CD4-positive, alpha-beta T cell (primary cell): ENCODE data around the gene EDEM2. TPM values are rescaled to one million over a fixed set of nuclear protein-coding genes. Genes with fewer than 3 reads are reported as not detected.

Experiments used
- ATAC-seq: fragments of 200-7000 bp; cut with Tn5 transposase; one replicate; pipeline ENCODE4 v1.10.0; 2022; ENCODE audit warnings: mild to moderate bottlenecking; ENCODE audit not compliant: poor library complexity
- CTCF ChIA-PET: fragments of 350-600 bp; sonication (Branson Sonifier 250); formaldehyde crosslinking; loops from one replicate; lab custom pipeline; 2021; ENCODE audit warnings: antibody characterized with exemption, inconsistent platforms; lab: Charles Lee
- POLR2A ChIA-PET: fragments of 350-600 bp; sonication (Branson Sonifier 250); formaldehyde crosslinking; loops from one replicate; lab custom pipeline; 2021; ENCODE audit warnings: antibody characterized with exemption, inconsistent platforms; lab: Charles Lee
- DNase-seq, 14 experiments: peaks; one replicate each; pipeline ENCODE4 v3.0.0-alpha.2; 2013 to 2020; ENCODE audit warnings: mixed read lengths in 2 of 14
- H3K27ac ChIP-seq, 2 donors: one replicate each; pipeline versions ENCODE4 v1.5.1 to v1.7.0; 2013; ENCODE audit warnings: low read length in 2 of 2, low read depth in 1 of 2, mild to moderate bottlenecking in 1 of 2
- H3K27me3 ChIP-seq, 2 experiments: 1 replicate in 1 of 2; 2 replicates in 1 of 2; pipeline versions ENCODE4 v1.6.1 to v1.7.0; 2013; ENCODE audit warnings: low read length in 2 of 2, control low read depth in 1 of 2, mild to moderate bottlenecking in 1 of 2, moderate library complexity in 1 of 2; ENCODE audit not compliant: insufficient read depth in 2 of 2, control insufficient read depth in 1 of 2
- H3K36me3 ChIP-seq: one replicate; pipeline ENCODE4 v1.6.1; 2013; ENCODE audit warnings: low read length, control low read depth; ENCODE audit not compliant: insufficient read depth
- H3K4me1 ChIP-seq: one replicate; pipeline ENCODE4 v1.6.1; 2013; ENCODE audit warnings: low read length, control low read depth; ENCODE audit not compliant: insufficient read depth
- H3K4me3 ChIP-seq: one replicate; pipeline ENCODE4 v1.5.1; 2013; ENCODE audit warnings: mild to moderate bottlenecking, low read length, moderate library complexity
- H3K9me3 ChIP-seq, 2 experiments: 1 replicate in 1 of 2; 2 replicates in 1 of 2; pipeline versions ENCODE4 v1.6.1 to v1.7.0; 2013; ENCODE audit warnings: low read length in 2 of 2, mild to moderate bottlenecking in 2 of 2, control low read depth in 1 of 2, moderate library complexity in 1 of 2; ENCODE audit not compliant: control insufficient read depth in 1 of 2, insufficient read depth in 1 of 2
- H3K27ac Mint-ChIP-seq: one replicate; pipeline ENCODE4 v1.8.0; 2020; ENCODE audit warnings: mixed read lengths
- H3K27me3 Mint-ChIP-seq: one replicate; pipeline ENCODE4 v1.8.0; 2021; ENCODE audit warnings: mixed read lengths
- H3K36me3 Mint-ChIP-seq: one replicate; pipeline ENCODE4 v1.8.0; 2021; ENCODE audit warnings: low read depth, mixed read lengths
- H3K4me1 Mint-ChIP-seq: one replicate; pipeline ENCODE4 v1.8.0; 2021; ENCODE audit warnings: low read depth, mixed read lengths
- H3K4me3 Mint-ChIP-seq: one replicate; pipeline ENCODE4 v1.8.0; 2020; ENCODE audit warnings: mild to moderate bottlenecking, mixed read lengths
- H3K9me3 Mint-ChIP-seq: one replicate; pipeline ENCODE4 v1.8.0; 2020; ENCODE audit warnings: mixed read lengths
- intact Hi-C, 2 experiments: fragments of 100-400 bp; cut with DNase I in 1 of 2; cut with micrococcal nuclease in 1 of 2; formaldehyde crosslinking; loops; one replicate each; pipeline versions ENCODE4 v1.15.1 to v1.9.0; 2023 to 2025; cut with DNase I, micrococcal nuclease
- total RNA-seq, 174 experiments: library from RNA in 2 of 174; stranded (reverse) in 2 of 174; gene quantifications; one replicate each; pipeline ENCODE4 v1.2.3 and lab custom pipeline; 2021 to 2026
- TF ChIP-seq, protein P1 (sequence below): fragments of 200-600 bp; IDR thresholded peaks from one replicate; pipeline ENCODE4 v1.8.0; 2022; ENCODE audit warnings: antibody characterized with exemption, mild to moderate bottlenecking

EDEM2 gene
- total RNA-seq, 2 experiments from 2014 or later, result 12.2 to 12.6 TPM

DNA sequence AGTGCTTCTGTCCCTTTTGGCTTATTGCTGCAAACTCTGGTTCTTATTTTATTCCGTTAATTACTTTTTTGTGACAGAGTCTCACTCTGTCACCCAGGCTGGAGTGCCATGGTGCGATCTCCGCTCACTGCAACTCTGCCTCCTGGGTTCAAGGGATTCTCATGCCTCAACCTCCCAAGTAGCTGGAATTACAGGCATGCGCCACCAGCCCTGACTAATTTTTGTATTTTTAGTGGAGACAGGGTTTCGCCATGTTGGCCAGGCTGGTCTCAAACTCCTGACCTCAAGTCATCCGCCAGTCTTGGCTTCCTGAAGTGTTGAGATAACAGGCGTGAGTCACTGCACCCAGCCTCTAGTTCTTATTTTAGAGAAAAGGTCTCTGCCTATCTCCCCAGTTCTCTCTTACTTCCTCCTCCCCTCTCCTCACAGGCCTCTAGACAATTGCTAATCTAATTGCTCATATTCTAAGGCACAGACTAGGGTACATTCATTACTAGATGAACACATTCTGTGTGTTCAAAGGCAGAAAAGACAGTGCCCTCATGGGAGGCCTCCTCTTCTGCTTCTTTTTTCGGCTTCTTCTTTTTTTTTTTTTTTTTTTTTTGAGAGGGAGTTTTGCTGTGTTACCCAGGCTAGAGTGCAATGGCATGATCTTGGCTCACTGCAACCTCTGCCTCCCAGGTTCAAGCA, 27.0 kb downstream of the EDEM2 start:
- DNase-seq (peak in 1 of 14 experiments; percentile 24), ATAC-seq (no peak)
- intact Hi-C loops, result no loop called here
- Histone ChIP-seq H3K9me3 (no peaks in the 10 kb centered on the region), H3K4me3 (no peak overlapping the region), H3K4me1 (no peaks in the 10 kb centered on the region), H3K27ac (no peak overlapping the region), H3K36me3 (peaks cover 88% of the 10 kb centered on the region), H3K27me3 (no peaks in the 10 kb centered on the region)
- H3K27ac Mint-ChIP-seq, result no peak overlapping the region
- no peaks in the 10 kb centered on the region for H3K27me3 Mint-ChIP-seq
- CTCF ChIA-PET, result interaction anchor here (1.1 kb wide), 1 partner anchor 12 kb away, joined by 3 read pairs; no protein-coding TSS in a partner anchor
- peaks cover 97% of the 10 kb centered on the region for H3K36me3 Mint-ChIP-seq
- POLR2A ChIA-PET, result no interaction called here
- H3K4me1 Mint-ChIP-seq, result no peaks in the 10 kb centered on the region
- H3K9me3 Mint-ChIP-seq, result no peaks in the 10 kb centered on the region
- TF ChIP-seq, protein P1, sequence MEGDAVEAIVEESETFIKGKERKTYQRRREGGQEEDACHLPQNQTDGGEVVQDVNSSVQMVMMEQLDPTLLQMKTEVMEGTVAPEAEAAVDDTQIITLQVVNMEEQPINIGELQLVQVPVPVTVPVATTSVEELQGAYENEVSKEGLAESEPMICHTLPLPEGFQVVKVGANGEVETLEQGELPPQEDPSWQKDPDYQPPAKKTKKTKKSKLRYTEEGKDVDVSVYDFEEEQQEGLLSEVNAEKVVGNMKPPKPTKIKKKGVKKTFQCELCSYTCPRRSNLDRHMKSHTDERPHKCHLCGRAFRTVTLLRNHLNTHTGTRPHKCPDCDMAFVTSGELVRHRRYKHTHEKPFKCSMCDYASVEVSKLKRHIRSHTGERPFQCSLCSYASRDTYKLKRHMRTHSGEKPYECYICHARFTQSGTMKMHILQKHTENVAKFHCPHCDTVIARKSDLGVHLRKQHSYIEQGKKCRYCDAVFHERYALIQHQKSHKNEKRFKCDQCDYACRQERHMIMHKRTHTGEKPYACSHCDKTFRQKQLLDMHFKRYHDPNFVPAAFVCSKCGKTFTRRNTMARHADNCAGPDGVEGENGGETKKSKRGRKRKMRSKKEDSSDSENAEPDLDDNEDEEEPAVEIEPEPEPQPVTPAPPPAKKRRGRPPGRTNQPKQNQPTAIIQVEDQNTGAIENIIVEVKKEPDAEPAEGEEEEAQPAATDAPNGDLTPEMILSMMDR, result no peak
- H3K4me3 Mint-ChIP-seq, result no peak overlapping the region

DNA sequence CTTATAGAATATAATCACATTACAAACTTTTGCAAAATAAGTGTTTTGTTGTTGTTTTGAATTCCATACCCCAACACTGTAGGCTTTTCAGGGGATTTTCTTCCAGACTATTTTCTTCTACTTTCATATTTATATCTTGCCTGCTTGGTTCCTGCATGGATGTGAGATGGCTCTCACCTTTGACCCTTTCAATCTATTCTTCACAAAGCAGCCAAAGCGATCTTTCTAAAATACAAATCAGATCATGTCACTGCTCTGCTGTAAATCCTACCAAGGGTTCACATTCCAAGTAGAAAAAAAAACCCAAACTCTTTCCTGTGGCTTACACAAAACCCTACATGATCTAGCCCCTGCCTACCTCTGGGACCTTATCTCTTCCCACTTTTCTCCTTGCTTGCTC, 29.5 kb downstream of the EDEM2 start:
- ChIA-PET POLR2A (no interaction called here), CTCF (interaction anchor here (1.4 kb wide), 1 partner anchor 21 kb away, joined by 5 read pairs; no protein-coding TSS in a partner anchor)

DNA sequence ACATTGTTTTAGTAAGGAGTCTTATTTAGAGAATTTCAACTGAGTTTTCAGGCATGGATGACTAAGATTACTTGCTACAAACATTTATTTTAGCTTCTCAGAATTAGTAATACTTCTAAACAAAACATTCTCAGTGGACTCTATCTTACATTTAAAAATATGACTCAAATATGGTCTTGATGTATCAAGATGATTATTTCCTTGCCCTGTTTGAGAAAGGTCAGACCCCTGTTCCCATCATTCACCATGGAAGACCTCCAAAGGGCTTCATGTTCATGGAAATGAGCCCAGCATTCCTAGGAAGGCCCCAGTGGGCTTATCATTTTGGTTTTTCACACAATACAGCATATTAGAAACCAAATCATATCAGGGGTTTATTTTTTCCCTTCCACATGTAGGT, 29.9 kb downstream of the EDEM2 start:
- ChIA-PET POLR2A (no interaction called here), CTCF (no interaction called here)
- Mint-ChIP-seq H3K36me3 (peaks cover 91% of the 10 kb centered on the region), H3K27ac (no peak overlapping the region), H3K27me3 (no peaks in the 10 kb centered on the region), H3K4me1 (no peaks in the 10 kb centered on the region), H3K9me3 (no peaks in the 10 kb centered on the region), H3K4me3 (no peak overlapping the region)
- no peak overlapping the region for H3K4me3 ChIP-seq
- H3K27me3 ChIP-seq, result no peaks in the 10 kb centered on the region
- peaks cover 64% of the 10 kb centered on the region for H3K36me3 ChIP-seq
- no peaks in the 10 kb centered on the region for H3K4me1 ChIP-seq
- no peak overlapping the region for H3K27ac ChIP-seq
- TF ChIP-seq, protein P1, result no peak
- DNase-seq, result no peak
- no peak for ATAC-seq
- intact Hi-C loops, result no loop called here
- H3K9me3 ChIP-seq, result no peaks in the 10 kb centered on the region

More for the DNA sequence above, 29.5 kb downstream of the EDEM2 start:
- DNase-seq, result no peak
- Histone ChIP-seq H3K4me3 (no peak overlapping the region), H3K27ac (no peak overlapping the region), H3K9me3 (no peaks in the 10 kb centered on the region), H3K36me3 (peaks cover 67% of the 10 kb centered on the region), H3K4me1 (no peaks in the 10 kb centered on the region), H3K27me3 (no peaks in the 10 kb centered on the region)
- TF ChIP-seq, protein P1, result no peak
- no peak overlapping the region for H3K4me3 Mint-ChIP-seq
- no peaks in the 10 kb centered on the region for H3K4me1 Mint-ChIP-seq
- no peaks in the 10 kb centered on the region for H3K9me3 Mint-ChIP-seq
- intact Hi-C loops, result no loop called here
- no peak overlapping the region for H3K27ac Mint-ChIP-seq
- peaks cover 92% of the 10 kb centered on the region for H3K36me3 Mint-ChIP-seq
- no peak for ATAC-seq
- H3K27me3 Mint-ChIP-seq, result no peaks in the 10 kb centered on the region
